Measurements from ENCODE around the gene HOATZ. TPM values are rescaled to one million over a fixed set of nuclear protein-coding genes. Genes with fewer than 3 reads are reported as not detected.

Gene HOATZ
- polyA plus RNA-seq, 1 of the 3 experiments (the other 2 are of a cell fraction): 4.9 TPM

GRCh38 chr11:111499483-111499882 is 15.1 kb upstream of the HOATZ start:
- H3K9me3 ChIP-seq: no peaks in the 10 kb centered on the region
- no peaks in the 10 kb centered on the region for H3K79me2 ChIP-seq (ENCODE audit: insufficient read depth)
- H3K27me3 ChIP-seq (ENCODE audit: insufficient read depth): no peaks in the 10 kb centered on the region
- H3K9ac ChIP-seq: no peak overlapping the region
- no peak overlapping the region for H3K4me3 ChIP-seq (ENCODE audit: low read depth in 2 of 2, low read length in 1 of 2)
- H3K9me2 ChIP-seq: no peaks in the 10 kb centered on the region
- ChIA-PET CTCF (no interaction called here), POLR2A (no interaction called here)
- H3K36me3 ChIP-seq (replicated peaks in 1 of 2; ENCODE audit: control insufficient read depth in 1 of 2, insufficient read depth in 2 of 2, low read length in 1 of 2): no peaks in the 10 kb centered on the region
- TF ChIP-seq YY1 (IDR thresholded peaks at IDR 0.05; ENCODE audit: low read depth): no peak
- TF ChIP-seq RFX5 (IDR thresholded peaks at IDR 0.05; ENCODE audit: low read length): no peak
- TF ChIP-seq, protein P1, sequence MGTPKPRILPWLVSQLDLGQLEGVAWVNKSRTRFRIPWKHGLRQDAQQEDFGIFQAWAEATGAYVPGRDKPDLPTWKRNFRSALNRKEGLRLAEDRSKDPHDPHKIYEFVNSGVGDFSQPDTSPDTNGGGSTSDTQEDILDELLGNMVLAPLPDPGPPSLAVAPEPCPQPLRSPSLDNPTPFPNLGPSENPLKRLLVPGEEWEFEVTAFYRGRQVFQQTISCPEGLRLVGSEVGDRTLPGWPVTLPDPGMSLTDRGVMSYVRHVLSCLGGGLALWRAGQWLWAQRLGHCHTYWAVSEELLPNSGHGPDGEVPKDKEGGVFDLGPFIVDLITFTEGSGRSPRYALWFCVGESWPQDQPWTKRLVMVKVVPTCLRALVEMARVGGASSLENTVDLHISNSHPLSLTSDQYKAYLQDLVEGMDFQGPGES (IDR thresholded peaks at IDR 0.05; ENCODE audit: low read depth, low read length): no peak
- no peak for TF ChIP-seq TEAD4 (IDR thresholded peaks at IDR 0.05; ENCODE audit: borderline replicate concordance, insufficient read depth)
- no peak for TF ChIP-seq NFIC (IDR thresholded peaks at IDR 0.05; ENCODE audit: borderline replicate concordance)
- no peak for TF ChIP-seq GATA2 (CRISPR knock-in tag; IDR thresholded peaks at IDR 0.05)
- TF ChIP-seq EZH2phosphoT487 (IDR thresholded peaks at IDR 0.05; ENCODE audit: borderline replicate concordance, low read depth): no peak
- TF ChIP-seq, protein P2, sequence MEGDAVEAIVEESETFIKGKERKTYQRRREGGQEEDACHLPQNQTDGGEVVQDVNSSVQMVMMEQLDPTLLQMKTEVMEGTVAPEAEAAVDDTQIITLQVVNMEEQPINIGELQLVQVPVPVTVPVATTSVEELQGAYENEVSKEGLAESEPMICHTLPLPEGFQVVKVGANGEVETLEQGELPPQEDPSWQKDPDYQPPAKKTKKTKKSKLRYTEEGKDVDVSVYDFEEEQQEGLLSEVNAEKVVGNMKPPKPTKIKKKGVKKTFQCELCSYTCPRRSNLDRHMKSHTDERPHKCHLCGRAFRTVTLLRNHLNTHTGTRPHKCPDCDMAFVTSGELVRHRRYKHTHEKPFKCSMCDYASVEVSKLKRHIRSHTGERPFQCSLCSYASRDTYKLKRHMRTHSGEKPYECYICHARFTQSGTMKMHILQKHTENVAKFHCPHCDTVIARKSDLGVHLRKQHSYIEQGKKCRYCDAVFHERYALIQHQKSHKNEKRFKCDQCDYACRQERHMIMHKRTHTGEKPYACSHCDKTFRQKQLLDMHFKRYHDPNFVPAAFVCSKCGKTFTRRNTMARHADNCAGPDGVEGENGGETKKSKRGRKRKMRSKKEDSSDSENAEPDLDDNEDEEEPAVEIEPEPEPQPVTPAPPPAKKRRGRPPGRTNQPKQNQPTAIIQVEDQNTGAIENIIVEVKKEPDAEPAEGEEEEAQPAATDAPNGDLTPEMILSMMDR (IDR thresholded peaks at IDR 0.05): no peak
- no peak for TF ChIP-seq USF2 (IDR thresholded peaks at IDR 0.05; ENCODE audit: borderline replicate concordance, low read depth, low read length)
- TF ChIP-seq, protein P3, sequence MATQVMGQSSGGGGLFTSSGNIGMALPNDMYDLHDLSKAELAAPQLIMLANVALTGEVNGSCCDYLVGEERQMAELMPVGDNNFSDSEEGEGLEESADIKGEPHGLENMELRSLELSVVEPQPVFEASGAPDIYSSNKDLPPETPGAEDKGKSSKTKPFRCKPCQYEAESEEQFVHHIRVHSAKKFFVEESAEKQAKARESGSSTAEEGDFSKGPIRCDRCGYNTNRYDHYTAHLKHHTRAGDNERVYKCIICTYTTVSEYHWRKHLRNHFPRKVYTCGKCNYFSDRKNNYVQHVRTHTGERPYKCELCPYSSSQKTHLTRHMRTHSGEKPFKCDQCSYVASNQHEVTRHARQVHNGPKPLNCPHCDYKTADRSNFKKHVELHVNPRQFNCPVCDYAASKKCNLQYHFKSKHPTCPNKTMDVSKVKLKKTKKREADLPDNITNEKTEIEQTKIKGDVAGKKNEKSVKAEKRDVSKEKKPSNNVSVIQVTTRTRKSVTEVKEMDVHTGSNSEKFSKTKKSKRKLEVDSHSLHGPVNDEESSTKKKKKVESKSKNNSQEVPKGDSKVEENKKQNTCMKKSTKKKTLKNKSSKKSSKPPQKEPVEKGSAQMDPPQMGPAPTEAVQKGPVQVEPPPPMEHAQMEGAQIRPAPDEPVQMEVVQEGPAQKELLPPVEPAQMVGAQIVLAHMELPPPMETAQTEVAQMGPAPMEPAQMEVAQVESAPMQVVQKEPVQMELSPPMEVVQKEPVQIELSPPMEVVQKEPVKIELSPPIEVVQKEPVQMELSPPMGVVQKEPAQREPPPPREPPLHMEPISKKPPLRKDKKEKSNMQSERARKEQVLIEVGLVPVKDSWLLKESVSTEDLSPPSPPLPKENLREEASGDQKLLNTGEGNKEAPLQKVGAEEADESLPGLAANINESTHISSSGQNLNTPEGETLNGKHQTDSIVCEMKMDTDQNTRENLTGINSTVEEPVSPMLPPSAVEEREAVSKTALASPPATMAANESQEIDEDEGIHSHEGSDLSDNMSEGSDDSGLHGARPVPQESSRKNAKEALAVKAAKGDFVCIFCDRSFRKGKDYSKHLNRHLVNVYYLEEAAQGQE (IDR thresholded peaks at IDR 0.05; ENCODE audit: low read depth, low read length): no peak
- TF ChIP-seq RCOR1 (IDR thresholded peaks at IDR 0.05; ENCODE audit: low read length): no peak
- H3K27ac ChIP-seq (ENCODE audit: low read depth in 2 of 2, low read length in 1 of 2): no peak overlapping the region
- no peak overlapping the region for H3K4me2 ChIP-seq
- H2AFZ ChIP-seq (ENCODE audit: low read depth): no peak overlapping the region
- DNase-seq: no peak
- no peaks in the 10 kb centered on the region for H3K4me1 ChIP-seq (ENCODE audit: control insufficient read depth in 1 of 2, insufficient read depth in 2 of 2, low read depth in 1 of 2, low read length in 1 of 2)
- no peaks in the 10 kb centered on the region for H4K20me1 ChIP-seq (ENCODE audit: insufficient read depth)
- H3F3A ChIP-seq (replicated peaks; ENCODE audit: insufficient read depth): no peaks in the 10 kb centered on the region
- 91% methylated on average over 5 of the region's 5 CpGs for WGBS (ENCODE audit: low lambda C conversion rate)

Data from SK-N-SH (cell line).